ENCODE results near the gene CASK.
A peak's percentile ranks its signal among the peaks of the same experiment; 100 is the strongest.

CASK gene

GRCh38 chrX:41526271-41526670, 397.1 kb downstream of the CASK start:
- H2BK12ac ChIP-seq (ENCODE audit: low read length in 2 of 2), result no peak overlapping the region
- H3K4me3 ChIP-seq (ENCODE audit: insufficient read depth in 1 of 2, low read depth in 1 of 2, low read length in 2 of 2), result no peak overlapping the region
- H3K18ac ChIP-seq (ENCODE audit: low read depth in 1 of 2, low read length in 2 of 2), result no peak overlapping the region
- H2AK5ac ChIP-seq (ENCODE audit: low read length, severe bottlenecking), result peak overlapping the region; percentile 21
- H3K36me3 ChIP-seq (ENCODE audit: control insufficient read depth in 1 of 2, insufficient read depth in 2 of 2, low read depth in 1 of 2, low read length in 2 of 2), result peaks cover 21 to 30% of the 10 kb centered on the region in 2 experiments
- no peak overlapping the region for H2BK5ac ChIP-seq (ENCODE audit: low read depth, low read length, poor library complexity, severe bottlenecking)
- H3K27ac ChIP-seq (ENCODE audit: low read length, poor library complexity, severe bottlenecking), result peak overlapping the region; percentile 44
- H3K4me2 ChIP-seq (ENCODE audit: low read length, poor library complexity, severe bottlenecking), result no peak overlapping the region
- H4K8ac ChIP-seq (ENCODE audit: low read length), result no peak overlapping the region
- no peak for DNase-seq
- no peak overlapping the region for H3K23ac ChIP-seq (ENCODE audit: low read length in 2 of 2)
- H3K14ac ChIP-seq (ENCODE audit: low read length in 2 of 2), result no peak overlapping the region
- peaks cover 0 to 42% of the 10 kb centered on the region in 2 experiments for H3K27me3 ChIP-seq (ENCODE audit: control insufficient read depth in 1 of 2, insufficient read depth in 1 of 2, low read length in 2 of 2)
- H3K4ac ChIP-seq (ENCODE audit: low read depth in 1 of 2, low read length in 2 of 2), result no peak overlapping the region
- no peaks in the 10 kb centered on the region for H3K9me3 ChIP-seq (ENCODE audit: control insufficient read depth, low read length)
- no peak overlapping the region for H4K91ac ChIP-seq (ENCODE audit: low read length)
- H2BK120ac ChIP-seq (ENCODE audit: low read depth, low read length), result no peak overlapping the region
- WGBS, result 100% methylated on average over 1 of the region's 2 CpGs
- no peak overlapping the region for H3K9ac ChIP-seq (ENCODE audit: low read length)
- H3K79me1 ChIP-seq (replicated peaks; ENCODE audit: low read length, poor library complexity, severe bottlenecking), result peaks cover 3% of the 10 kb centered on the region
- H2BK15ac ChIP-seq (ENCODE audit: low read depth, poor library complexity, severe bottlenecking), result no peak overlapping the region
- H3K4me1 ChIP-seq (ENCODE audit: control insufficient read depth, insufficient read depth, low read depth, low read length), result peaks cover 10% of the 10 kb centered on the region
- no peak overlapping the region for H2AFZ ChIP-seq (ENCODE audit: low read depth, low read length)

DNA sequence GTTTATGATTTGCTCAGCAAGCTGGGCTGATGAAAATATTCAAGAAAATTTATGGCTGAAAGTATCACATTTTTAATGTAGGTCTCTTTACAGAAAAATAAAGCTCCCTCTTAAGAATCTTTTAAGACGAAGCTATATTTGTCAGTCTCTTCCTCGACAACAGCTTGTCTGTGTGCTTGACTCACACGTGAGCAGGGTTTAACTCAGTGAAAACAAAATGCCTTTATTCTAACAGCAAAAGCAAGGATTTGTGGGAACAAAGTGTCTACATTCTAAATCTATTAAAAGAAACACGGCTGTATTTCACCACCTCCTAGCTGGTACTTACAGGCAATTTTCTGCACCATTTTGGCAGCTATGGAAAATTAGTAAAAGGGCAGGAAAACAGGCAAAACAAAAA, 400.7 kb downstream of the CASK start:
- Histone ChIP-seq H2BK5ac (ENCODE audit: low read depth, low read length, poor library complexity, severe bottlenecking) (no peak overlapping the region), H4K8ac (ENCODE audit: low read length) (no peak overlapping the region), H3K9me3 (ENCODE audit: control insufficient read depth, low read length) (no peaks in the 10 kb centered on the region), H3K4me2 (ENCODE audit: low read length, poor library complexity, severe bottlenecking) (no peak overlapping the region), H2BK12ac (ENCODE audit: low read length in 2 of 2) (no peak overlapping the region), H2BK120ac (ENCODE audit: low read depth, low read length) (no peak overlapping the region), H3K27me3 (ENCODE audit: control insufficient read depth in 1 of 2, insufficient read depth in 1 of 2, low read length in 2 of 2) (peaks cover 0 to 46% of the 10 kb centered on the region in 2 experiments), H3K79me1 (replicated peaks; ENCODE audit: low read length, poor library complexity, severe bottlenecking) (peaks cover 1% of the 10 kb centered on the region), H4K91ac (ENCODE audit: low read length) (no peak overlapping the region), H3K27ac (ENCODE audit: low read length, poor library complexity, severe bottlenecking) (no peak overlapping the region), H2BK15ac (ENCODE audit: low read depth, poor library complexity, severe bottlenecking) (no peak overlapping the region), H3K4me3 (ENCODE audit: insufficient read depth in 1 of 2, low read depth in 1 of 2, low read length in 2 of 2) (no peak overlapping the region), H3K36me3 (ENCODE audit: control insufficient read depth in 1 of 2, insufficient read depth in 2 of 2, low read depth in 1 of 2, low read length in 2 of 2) (peaks cover 5 to 17% of the 10 kb centered on the region in 2 experiments), H3K9ac (ENCODE audit: low read length) (no peak overlapping the region), H3K14ac (ENCODE audit: low read length in 2 of 2) (no peak overlapping the region), H2AK5ac (ENCODE audit: low read length, severe bottlenecking) (no peak overlapping the region), H3K4me1 (ENCODE audit: control insufficient read depth, insufficient read depth, low read depth, low read length) (peaks cover 12% of the 10 kb centered on the region), H3K4ac (ENCODE audit: low read depth in 1 of 2, low read length in 2 of 2) (no peak overlapping the region), H3K23ac (ENCODE audit: low read length in 2 of 2) (no peak overlapping the region), H3K18ac (ENCODE audit: low read depth in 1 of 2, low read length in 2 of 2) (no peak overlapping the region), H2AFZ (ENCODE audit: low read depth, low read length) (no peak overlapping the region)
- DNase-seq, result no peak
- WGBS, result 74% methylated on average over 3 of the region's 4 CpGs

GRCh38 chrX:41522081-41522480, 401.3 kb downstream of the CASK start:
- Histone ChIP-seq H3K18ac (ENCODE audit: low read depth in 1 of 2, low read length in 2 of 2) (no peak overlapping the region), H3K4me2 (ENCODE audit: low read length, poor library complexity, severe bottlenecking) (no peak overlapping the region), H2AFZ (ENCODE audit: low read depth, low read length) (no peak overlapping the region), H2BK12ac (ENCODE audit: low read length in 2 of 2) (no peak overlapping the region), H2BK120ac (ENCODE audit: low read depth, low read length) (no peak overlapping the region), H2BK15ac (ENCODE audit: low read depth, poor library complexity, severe bottlenecking) (no peak overlapping the region), H3K23ac (ENCODE audit: low read length in 2 of 2) (no peak overlapping the region), H3K27ac (ENCODE audit: low read length, poor library complexity, severe bottlenecking) (no peak overlapping the region), H3K4ac (ENCODE audit: low read depth in 1 of 2, low read length in 2 of 2) (no peak overlapping the region), H3K9ac (ENCODE audit: low read length) (no peak overlapping the region), H3K9me3 (ENCODE audit: control insufficient read depth, low read length) (no peaks in the 10 kb centered on the region), H3K14ac (ENCODE audit: low read length in 2 of 2) (no peak overlapping the region), H2AK5ac (ENCODE audit: low read length, severe bottlenecking) (no peak overlapping the region), H2BK5ac (ENCODE audit: low read depth, low read length, poor library complexity, severe bottlenecking) (no peak overlapping the region), H4K8ac (ENCODE audit: low read length) (no peak overlapping the region), H3K79me1 (replicated peaks; ENCODE audit: low read length, poor library complexity, severe bottlenecking) (peaks cover 1% of the 10 kb centered on the region), H3K4me1 (ENCODE audit: control insufficient read depth, insufficient read depth, low read depth, low read length) (peaks cover 12% of the 10 kb centered on the region), H4K91ac (ENCODE audit: low read length) (no peak overlapping the region), H3K4me3 (ENCODE audit: insufficient read depth in 1 of 2, low read depth in 1 of 2, low read length in 2 of 2) (no peak overlapping the region), H3K36me3 (ENCODE audit: control insufficient read depth in 1 of 2, insufficient read depth in 2 of 2, low read depth in 1 of 2, low read length in 2 of 2) (peaks cover 5 to 17% of the 10 kb centered on the region in 2 experiments), H3K27me3 (ENCODE audit: control insufficient read depth in 1 of 2, insufficient read depth in 1 of 2, low read length in 2 of 2) (peaks cover 0 to 49% of the 10 kb centered on the region in 2 experiments)
- 53% methylated on average over 1 of the region's 2 CpGs for WGBS
- DNase-seq, result no peak

GRCh38 chrX:41519468-41519867, 403.9 kb downstream of the CASK start:
- WGBS, result 60% methylated on average over 1 of the region's 5 CpGs

More at GRCh38 chrX:41519468-41519867, 403.9 kb downstream of the CASK start:
- Histone ChIP-seq H3K27me3 (ENCODE audit: control insufficient read depth in 1 of 2, insufficient read depth in 1 of 2, low read length in 2 of 2) (peaks cover 0 to 59% of the 10 kb centered on the region in 2 experiments), H2BK15ac (ENCODE audit: low read depth, poor library complexity, severe bottlenecking) (no peak overlapping the region), H3K4me3 (ENCODE audit: insufficient read depth in 1 of 2, low read depth in 1 of 2, low read length in 2 of 2) (no peak overlapping the region), H3K79me1 (replicated peaks; ENCODE audit: low read length, poor library complexity, severe bottlenecking) (peaks cover 1% of the 10 kb centered on the region), H3K4me1 (ENCODE audit: control insufficient read depth, insufficient read depth, low read depth, low read length) (peaks cover 12% of the 10 kb centered on the region), H3K4ac (ENCODE audit: low read depth in 1 of 2, low read length in 2 of 2) (no peak overlapping the region), H4K8ac (ENCODE audit: low read length) (no peak overlapping the region), H2AK5ac (ENCODE audit: low read length, severe bottlenecking) (no peak overlapping the region), H2AFZ (ENCODE audit: low read depth, low read length) (no peak overlapping the region), H2BK12ac (ENCODE audit: low read length in 2 of 2) (no peak overlapping the region), H3K4me2 (ENCODE audit: low read length, poor library complexity, severe bottlenecking) (no peak overlapping the region), H2BK5ac (ENCODE audit: low read depth, low read length, poor library complexity, severe bottlenecking) (no peak overlapping the region), H3K14ac (ENCODE audit: low read length in 2 of 2) (no peak overlapping the region), H3K9me3 (ENCODE audit: control insufficient read depth, low read length) (no peaks in the 10 kb centered on the region), H3K9ac (ENCODE audit: low read length) (no peak overlapping the region), H4K91ac (ENCODE audit: low read length) (no peak overlapping the region), H3K27ac (ENCODE audit: low read length, poor library complexity, severe bottlenecking) (no peak overlapping the region), H3K18ac (ENCODE audit: low read depth in 1 of 2, low read length in 2 of 2) (no peak overlapping the region), H2BK120ac (ENCODE audit: low read depth, low read length) (no peak overlapping the region), H3K23ac (ENCODE audit: low read length in 2 of 2) (no peak overlapping the region), H3K36me3 (ENCODE audit: control insufficient read depth in 1 of 2, insufficient read depth in 2 of 2, low read depth in 1 of 2, low read length in 2 of 2) (peaks cover 5 to 17% of the 10 kb centered on the region in 2 experiments)
- no peak for DNase-seq

All from mesenchymal stem cell (in vitro differentiated cells and primary cell).